ENCODE results near the gene USP1.

Gene USP1

GRCh38 chr1:62425041-62425440 lies 11.8 kb upstream of the USP1 start:
- H3K79me2 ChIP-seq (ENCODE audit: low read length) = no peaks in the 10 kb centered on the region
- no peak overlapping the region for H3K9ac ChIP-seq (ENCODE audit: low read length)
- H3K9me3 ChIP-seq (replicated peaks; ENCODE audit: insufficient read depth, low read length) = no peaks in the 10 kb centered on the region
- H3F3A ChIP-seq (ENCODE audit: insufficient read depth, low read length) = no peaks in the 10 kb centered on the region
- H3K27ac ChIP-seq (ENCODE audit: low read length) = no peak overlapping the region
- DNase-seq = no peak
- H3K4me3 ChIP-seq (ENCODE audit: low read length) = no peak overlapping the region
- H3K9me2 ChIP-seq (replicated peaks; ENCODE audit: insufficient read depth, low read length) = no peaks in the 10 kb centered on the region
- no peaks in the 10 kb centered on the region for H4K20me1 ChIP-seq (ENCODE audit: insufficient read depth, low read length)
- H3K4me2 ChIP-seq (ENCODE audit: low read depth, low read length) = no peak overlapping the region
- no peaks in the 10 kb centered on the region for H3K36me3 ChIP-seq (replicated peaks; ENCODE audit: insufficient read depth, low read length)
- TF ChIP-seq EZH2phosphoT487 (IDR thresholded peaks at IDR 0.05; ENCODE audit: low read length) (no peak), CTCF (IDR thresholded peaks at IDR 0.05; ENCODE audit: low read length) (no peak), EZH2 (optimal IDR thresholded peaks at IDR 0.05; ENCODE audit: low read depth, low read length) (no peak)
- no peaks in the 10 kb centered on the region for H3K4me1 ChIP-seq (ENCODE audit: low read length)
- H3K27me3 ChIP-seq (replicated peaks; ENCODE audit: insufficient read depth, low read length) = no peaks in the 10 kb centered on the region
- no peak overlapping the region for H2AFZ ChIP-seq (ENCODE audit: low read length)

GRCh38 chr1:62426237-62426636 lies 10.6 kb upstream of the USP1 start:
- Histone ChIP-seq H3K9me3 (replicated peaks; ENCODE audit: insufficient read depth, low read length) (no peaks in the 10 kb centered on the region), H3K79me2 (ENCODE audit: low read length) (no peaks in the 10 kb centered on the region), H3K4me1 (ENCODE audit: low read length) (no peaks in the 10 kb centered on the region), H3K4me2 (ENCODE audit: low read depth, low read length) (no peak overlapping the region), H3K27ac (ENCODE audit: low read length) (no peak overlapping the region), H3K9me2 (replicated peaks; ENCODE audit: insufficient read depth, low read length) (no peaks in the 10 kb centered on the region), H2AFZ (ENCODE audit: low read length) (no peak overlapping the region), H3K4me3 (ENCODE audit: low read length) (no peak overlapping the region), H3K27me3 (replicated peaks; ENCODE audit: insufficient read depth, low read length) (no peaks in the 10 kb centered on the region), H4K20me1 (ENCODE audit: insufficient read depth, low read length) (no peaks in the 10 kb centered on the region), H3F3A (ENCODE audit: insufficient read depth, low read length) (no peaks in the 10 kb centered on the region), H3K36me3 (replicated peaks; ENCODE audit: insufficient read depth, low read length) (no peaks in the 10 kb centered on the region), H3K9ac (ENCODE audit: low read length) (no peak overlapping the region)
- no peak for TF ChIP-seq EZH2 (optimal IDR thresholded peaks at IDR 0.05; ENCODE audit: low read depth, low read length)
- no peak for TF ChIP-seq CTCF (IDR thresholded peaks at IDR 0.05; ENCODE audit: low read length)
- TF ChIP-seq EZH2phosphoT487 (IDR thresholded peaks at IDR 0.05; ENCODE audit: low read length) = no peak
- no peak for DNase-seq

GRCh38 chr1:62426794-62427193 lies 10.1 kb upstream of the USP1 start:
- Histone ChIP-seq H3K9me2 (replicated peaks; ENCODE audit: insufficient read depth, low read length) (no peaks in the 10 kb centered on the region), H4K20me1 (ENCODE audit: insufficient read depth, low read length) (no peaks in the 10 kb centered on the region), H3K27me3 (replicated peaks; ENCODE audit: insufficient read depth, low read length) (no peaks in the 10 kb centered on the region), H3K36me3 (replicated peaks; ENCODE audit: insufficient read depth, low read length) (no peaks in the 10 kb centered on the region), H3K9ac (ENCODE audit: low read length) (no peak overlapping the region), H3K4me1 (ENCODE audit: low read length) (no peaks in the 10 kb centered on the region), H3K9me3 (replicated peaks; ENCODE audit: insufficient read depth, low read length) (no peaks in the 10 kb centered on the region), H3K4me3 (ENCODE audit: low read length) (no peak overlapping the region), H3K27ac (ENCODE audit: low read length) (no peak overlapping the region), H3K79me2 (ENCODE audit: low read length) (no peaks in the 10 kb centered on the region), H3K4me2 (ENCODE audit: low read depth, low read length) (no peak overlapping the region), H2AFZ (ENCODE audit: low read length) (no peak overlapping the region), H3F3A (ENCODE audit: insufficient read depth, low read length) (no peaks in the 10 kb centered on the region)
- DNase-seq = no peak
- TF ChIP-seq CTCF (IDR thresholded peaks at IDR 0.05; ENCODE audit: low read length) (no peak), EZH2 (optimal IDR thresholded peaks at IDR 0.05; ENCODE audit: low read depth, low read length) (no peak), EZH2phosphoT487 (IDR thresholded peaks at IDR 0.05; ENCODE audit: low read length) (no peak)
